HG03103 (cell line): ENCODE measurements around the gene VENTX.

Experiments
- ATAC-seq: cut with Tn5 transposase; IDR thresholded peaks from one replicate; pipeline ENCODE4 v1.9.1; 2021; ENCODE audit warnings: low read depth; ENCODE audit not compliant: unreplicated experiment

Gene VENTX

DNA sequence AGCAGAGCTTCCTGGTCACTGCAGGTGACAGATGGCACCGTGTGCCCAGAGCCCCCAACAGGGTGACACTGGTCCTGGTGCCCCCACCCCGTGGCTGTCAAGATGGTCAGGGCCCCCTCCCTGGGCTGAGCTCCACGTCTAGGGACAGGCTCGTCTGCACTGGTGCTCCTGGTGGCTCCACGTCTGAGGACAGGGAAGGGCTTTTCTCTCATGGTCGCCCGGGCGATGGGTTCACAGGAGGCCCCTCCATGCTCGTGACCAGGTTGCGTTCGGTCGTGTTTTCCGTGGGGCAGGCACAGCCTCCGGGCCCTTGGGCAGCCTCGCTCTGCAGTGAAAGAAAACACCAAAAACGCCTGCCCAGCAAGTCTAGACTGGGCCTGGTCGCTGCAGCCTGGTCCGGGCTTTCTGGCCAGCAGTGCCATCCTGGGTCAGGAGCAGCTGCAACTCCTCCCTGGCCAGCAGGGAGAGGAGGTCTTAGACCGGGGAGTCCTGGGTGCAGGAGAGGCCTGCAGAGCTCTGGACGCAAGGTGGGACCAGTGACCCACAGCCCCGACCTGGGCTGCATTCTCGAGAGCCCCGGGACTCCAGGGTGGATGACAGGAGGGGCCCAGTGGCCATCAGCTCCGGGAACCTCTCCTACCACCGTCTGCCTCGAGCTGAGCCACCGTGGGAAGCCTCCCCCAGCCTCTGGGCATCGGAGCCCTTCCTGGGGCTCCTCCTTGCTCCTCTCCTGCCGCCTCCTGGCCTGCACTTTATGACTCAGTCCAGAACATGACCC, 35.5 kb upstream of the VENTX start:
- ATAC-seq, result no peak

DNA sequence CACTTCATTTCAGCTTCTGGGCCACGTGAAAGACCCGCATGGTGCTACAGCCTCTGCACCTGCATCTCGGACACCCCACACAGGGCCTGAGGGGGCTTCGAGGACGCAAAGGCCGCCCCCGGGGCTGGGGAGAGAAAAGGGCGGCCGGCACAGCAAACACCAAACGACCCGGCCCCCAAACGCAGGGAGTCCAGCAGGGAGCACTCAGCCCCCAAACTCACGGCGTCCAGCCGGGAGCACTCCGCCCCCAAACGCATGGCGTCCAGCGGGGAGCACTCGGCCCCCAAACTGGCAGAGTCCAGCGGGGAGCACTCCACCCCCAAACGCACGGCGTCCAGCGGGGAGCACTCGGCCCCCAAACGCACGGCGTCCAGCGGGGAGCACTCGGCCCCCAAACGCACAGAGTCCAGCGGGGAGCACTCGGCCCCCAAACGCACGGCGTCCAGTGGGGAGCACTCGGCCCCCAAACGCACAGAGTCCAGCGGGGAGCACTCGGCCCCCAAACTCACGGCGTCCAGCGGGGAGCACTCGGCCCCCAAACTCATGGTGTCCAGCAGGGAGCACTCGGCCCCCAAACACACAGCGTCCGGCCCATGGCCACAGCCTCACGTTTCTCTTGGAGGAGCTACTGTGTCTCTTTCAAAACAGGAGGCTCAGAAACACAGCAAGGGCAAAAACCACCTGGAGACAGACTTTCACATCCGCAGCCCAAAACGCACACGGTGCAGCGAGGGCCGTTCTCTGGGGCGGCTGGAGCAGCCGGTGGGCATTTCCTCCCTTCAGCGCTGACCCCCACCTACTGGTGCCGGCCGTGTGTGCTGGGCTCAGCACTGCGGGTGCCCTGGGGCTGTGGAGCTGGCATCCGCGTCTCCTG, 34.6 kb upstream of the VENTX start:
- no peak for ATAC-seq

DNA sequence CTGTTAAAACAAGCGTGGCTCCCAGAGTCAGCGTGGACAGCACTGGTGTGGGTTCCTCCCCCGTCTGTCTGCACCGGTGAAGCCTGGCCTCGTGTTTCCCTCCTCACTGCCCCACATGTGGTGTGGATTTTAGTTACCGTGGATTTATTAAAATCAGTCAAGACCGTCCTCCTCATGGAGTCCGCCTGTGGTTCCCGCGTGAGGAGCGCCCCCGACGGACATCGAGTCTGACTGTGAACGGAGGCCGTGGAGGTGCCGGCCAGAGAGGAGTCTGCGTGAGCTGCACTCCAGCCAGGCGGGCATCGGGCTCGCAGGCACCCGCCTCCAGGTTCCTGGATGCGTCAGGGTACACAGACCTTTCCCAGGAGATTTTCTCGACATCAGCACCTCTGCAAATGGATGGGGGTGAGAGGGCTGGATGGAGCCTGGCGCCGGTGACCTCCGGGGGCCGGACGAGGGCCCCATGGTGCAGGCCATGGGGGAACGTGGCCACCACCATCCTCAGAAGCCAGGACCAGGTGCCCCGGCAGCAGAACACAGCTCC, 33.9 kb upstream of the VENTX start:
- no peak for ATAC-seq

DNA sequence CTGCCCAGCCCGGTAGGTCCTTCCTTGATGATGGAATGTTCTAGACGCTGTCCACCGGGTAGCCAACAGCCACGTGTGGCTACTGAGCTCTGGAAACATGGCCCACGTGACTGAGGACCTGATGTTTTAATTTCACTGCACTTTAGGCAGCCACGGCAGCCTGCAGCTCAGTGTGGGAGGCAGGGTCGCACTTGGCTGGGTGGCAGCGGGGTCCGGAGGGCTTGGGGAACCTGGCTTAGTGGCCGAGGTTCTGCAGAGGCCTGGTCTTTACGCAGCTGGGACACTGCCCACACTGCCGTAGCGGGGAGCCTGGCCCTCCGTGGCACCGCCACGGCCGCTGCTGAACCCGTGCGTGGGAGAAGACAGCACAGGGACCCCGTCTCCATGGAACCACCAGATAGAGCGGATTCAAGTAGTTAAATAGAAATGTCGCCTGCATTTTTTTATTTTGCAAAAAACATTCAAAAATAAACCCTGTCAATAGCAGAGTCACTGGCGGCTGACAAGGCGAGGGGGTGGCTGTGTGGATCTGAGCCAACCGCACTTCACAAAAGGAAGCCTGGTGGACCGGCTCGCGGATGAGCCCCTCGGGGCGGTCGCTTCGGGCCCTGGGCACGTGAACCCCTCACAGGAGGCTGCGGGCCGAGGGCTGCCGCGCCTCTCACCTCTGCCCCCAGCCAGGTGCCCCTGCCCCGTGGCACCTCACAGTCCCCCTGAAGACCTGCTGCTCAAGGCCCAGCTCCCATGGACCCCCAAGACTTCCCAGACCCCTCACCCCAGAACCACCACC, 33.2 kb upstream of the VENTX start:
- no peak for ATAC-seq

DNA sequence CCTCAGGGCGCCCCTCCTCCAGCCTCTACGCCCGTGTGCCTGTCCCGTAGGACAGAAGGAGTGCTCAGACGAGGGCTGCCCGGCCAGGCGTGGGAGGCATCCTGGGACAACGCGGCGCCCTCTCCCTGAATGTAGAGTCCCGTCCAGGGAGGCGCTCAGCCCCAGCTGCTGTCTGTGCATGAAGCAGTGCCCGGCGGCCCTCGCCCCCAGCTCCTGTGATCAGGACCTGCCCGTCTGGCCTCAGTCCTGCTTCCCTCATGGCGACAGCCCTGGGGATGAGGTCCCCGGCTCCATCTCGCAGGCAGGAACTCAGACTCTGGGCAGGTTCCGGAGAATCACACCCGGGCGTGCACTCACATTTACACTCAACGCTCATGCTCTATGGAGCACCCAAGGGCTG, 32.5 kb upstream of the VENTX start:
- no peak for ATAC-seq

DNA sequence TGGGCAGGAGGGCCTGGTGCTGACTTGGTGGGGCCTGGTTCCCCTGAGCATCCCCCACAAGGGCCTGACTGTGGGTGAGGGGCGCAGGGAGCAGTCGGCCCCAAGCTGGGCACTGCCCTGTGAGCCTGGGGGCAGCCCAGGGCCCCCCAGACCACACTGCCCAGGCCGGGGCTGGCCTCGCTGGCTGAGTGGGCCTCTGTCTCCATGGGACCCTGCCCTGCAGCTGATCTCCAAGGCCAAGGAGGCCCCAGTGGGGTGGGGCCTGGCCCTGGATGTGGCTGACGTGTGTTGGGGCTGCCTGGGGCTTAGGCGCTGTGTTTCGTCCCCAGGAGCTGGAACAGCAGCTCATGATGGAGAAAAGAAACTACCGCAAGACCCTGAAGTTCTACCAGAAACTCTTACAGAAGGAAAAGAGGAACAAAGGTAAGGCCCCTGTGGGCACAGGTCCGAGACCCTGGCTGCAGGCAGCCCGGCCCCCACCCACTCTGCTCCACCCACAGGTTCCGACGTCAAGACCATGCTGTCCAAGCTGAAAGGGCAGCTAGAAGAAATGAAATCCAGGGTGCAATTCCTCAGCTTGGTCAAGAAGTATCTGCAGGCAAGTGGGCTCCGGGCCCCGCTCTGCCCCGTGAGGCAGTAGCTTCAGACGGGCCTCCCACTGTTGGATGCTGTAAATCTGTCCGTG, 31.2 kb upstream of the VENTX start:
- no peak for ATAC-seq

DNA sequence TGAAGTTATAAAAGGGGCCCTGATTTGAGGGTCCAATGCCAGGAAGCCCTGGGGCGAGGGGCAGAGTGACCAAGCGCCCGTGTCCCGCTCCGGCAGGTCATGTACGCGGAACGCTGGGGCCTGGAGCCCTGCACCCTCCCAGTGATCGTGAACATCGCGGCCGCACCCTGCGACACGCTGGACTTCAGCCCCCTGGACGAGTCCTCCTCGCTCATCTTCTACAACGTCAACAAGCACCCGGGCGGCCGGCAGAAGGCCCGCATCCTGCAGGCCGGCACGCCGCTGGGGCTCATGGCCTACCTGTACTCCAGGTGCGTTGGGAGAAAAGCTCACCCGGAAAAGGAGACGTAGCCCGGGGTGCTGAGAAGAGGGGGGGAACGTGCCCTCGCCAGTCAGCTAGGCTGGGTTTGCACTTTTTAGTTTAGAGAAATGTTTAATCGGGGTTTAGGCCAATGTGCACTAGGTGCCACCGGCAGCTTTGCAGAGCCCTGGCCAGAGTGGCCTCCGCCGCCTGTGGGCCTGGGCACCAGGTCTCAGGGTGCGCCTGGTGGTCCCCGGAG, 30.5 kb upstream of the VENTX start:
- ATAC-seq, result no peak

DNA sequence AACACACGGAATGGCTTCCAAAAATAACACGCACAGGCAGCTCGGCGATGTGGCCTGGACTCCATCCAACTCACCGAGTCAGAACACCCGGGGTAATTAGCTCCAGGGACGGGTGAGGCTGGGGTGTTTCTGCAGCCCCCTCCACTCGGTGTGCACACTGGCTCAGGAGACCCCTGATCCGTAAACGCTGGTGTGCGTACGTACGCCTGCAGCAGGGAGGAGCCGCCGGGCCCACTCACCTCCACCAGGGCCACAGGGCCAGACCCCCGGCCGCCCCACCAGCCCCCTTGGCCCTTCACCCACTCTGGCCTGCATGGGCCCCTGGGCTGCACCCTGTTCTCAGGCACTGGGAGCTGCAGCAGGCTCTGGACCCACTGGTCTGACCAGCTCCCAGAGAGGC, 30.0 kb upstream of the VENTX start:
- ATAC-seq, result no peak

DNA sequence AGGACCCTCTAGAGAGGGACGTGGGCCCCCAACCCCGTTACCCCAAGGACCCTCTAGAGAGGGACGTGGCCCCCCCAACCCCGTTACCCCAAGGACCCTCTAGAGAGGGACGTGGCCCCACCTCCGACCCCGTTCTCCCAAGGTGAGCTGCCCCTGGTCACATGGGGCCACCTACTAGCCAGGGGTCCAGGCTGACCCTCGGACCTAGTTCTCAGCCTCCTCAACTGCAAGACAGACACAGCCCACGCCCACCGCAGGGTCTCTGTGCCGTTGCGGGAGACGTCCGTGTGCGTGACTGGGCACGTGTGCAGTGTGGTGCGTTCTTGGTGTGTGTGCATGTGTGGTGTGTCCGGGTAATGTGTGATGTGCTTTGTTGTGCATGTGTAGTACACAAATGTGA, 29.2 kb upstream of the VENTX start:
- no peak for ATAC-seq

DNA sequence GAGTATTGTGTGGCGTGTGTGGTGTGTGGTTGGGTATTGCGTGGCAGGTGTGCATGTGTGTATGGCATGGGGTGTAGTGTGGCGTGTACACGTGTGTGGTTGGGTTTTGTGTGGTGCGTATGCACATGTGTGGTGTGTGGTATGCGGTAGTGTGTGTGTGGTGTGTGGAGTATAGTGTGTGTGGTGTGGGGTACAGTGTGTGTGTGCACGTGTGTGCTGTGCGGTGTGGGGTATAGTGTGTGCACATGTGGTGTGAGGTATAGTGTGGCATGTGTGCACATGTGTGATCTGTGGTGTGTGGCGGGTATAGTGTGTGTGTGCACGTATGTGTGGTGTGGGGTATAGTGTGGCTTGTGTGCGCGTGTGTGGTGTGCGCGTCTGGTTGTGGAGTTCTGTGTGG, 28.5 kb upstream of the VENTX start:
- ATAC-seq, result no peak

DNA sequence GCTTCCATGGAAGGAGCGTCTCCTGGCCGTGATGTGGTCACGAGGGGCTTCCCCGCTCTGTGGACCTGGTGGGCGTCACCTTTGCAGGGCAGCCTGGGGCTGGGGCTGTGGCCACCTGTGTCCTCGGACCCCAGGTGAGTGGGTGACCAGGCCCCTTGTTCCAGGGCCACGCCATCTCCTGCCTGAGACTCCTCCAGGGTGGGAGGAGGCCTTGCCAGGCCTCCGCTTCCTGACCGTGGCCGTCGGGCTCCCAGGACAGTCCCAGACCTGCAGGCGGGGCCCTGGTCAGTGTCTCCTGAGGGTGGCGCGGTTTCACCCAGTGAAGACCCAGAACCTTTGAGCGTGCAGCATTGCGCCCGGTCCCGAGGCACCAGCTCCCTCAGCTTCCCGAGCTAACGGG, 28.0 kb upstream of the VENTX start:
- no peak for ATAC-seq

DNA sequence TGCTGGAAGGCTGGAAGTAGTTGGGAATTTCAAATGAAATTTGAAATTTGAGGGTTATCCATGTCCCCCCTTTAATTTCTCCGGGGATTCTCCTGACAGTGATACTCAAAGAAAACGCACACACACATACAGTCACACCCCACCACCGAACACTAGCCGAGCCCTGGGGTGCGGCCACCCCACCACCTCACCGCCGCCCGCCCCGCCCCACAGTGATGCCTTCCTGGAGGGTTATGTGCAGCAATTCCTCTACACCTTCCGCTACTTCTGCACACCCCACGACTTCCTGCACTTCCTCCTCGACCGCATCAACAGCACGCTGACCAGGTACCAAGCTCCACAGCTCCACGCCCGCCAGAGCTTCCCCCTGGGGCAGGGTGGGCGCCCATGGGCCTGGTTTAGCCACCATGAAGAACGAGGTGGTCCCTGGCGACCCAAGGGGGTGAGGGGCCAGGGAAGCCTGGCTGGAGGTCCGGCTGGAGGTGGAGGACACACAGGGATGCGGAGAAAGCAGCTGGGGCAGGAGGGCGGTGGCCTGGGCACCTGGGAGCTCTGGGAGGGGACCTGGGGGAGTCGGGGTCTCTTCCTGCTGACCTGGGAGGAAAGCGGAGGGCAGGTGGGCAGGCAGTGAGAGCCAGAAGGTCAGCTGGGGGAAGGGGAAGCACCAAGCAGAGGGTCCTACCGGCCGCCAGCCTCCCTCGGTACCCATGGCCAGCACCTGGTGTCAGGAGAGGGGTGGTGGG, 27.1 kb upstream of the VENTX start:
- ATAC-seq, result no peak

DNA sequence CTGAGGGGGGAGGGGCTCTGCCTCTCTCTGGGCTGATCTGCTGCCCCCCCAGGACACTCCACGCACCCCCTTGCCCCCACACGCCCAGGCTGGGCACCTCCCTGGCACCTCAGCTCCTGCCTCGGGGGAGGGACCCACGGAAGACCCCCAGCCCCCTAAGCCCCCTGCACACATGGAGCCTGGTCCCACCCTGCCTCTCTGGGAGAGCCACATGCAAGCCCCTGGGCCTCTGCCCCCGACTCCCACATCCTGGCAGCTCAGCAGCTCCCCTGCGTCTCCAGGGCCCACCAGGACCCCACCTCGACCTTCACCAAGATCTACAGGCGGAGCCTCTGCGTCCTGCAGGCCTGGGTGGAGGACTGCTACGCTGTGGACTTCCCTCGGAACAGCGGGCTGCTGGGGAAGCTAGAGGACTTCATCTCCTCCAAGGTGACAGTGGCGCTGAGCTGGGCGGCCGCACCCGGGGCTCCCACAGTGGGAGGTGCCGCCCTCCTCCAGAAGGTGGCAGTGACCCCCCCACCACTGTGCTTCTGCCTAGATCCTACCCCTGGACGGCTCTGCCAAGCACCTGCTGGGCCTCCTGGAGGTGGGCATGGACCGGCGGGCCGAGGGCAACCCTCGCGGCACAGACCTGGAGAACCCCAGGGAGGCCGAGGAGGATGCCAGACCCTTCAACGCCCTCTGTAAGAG, 26.4 kb upstream of the VENTX start:
- no peak for ATAC-seq

DNA sequence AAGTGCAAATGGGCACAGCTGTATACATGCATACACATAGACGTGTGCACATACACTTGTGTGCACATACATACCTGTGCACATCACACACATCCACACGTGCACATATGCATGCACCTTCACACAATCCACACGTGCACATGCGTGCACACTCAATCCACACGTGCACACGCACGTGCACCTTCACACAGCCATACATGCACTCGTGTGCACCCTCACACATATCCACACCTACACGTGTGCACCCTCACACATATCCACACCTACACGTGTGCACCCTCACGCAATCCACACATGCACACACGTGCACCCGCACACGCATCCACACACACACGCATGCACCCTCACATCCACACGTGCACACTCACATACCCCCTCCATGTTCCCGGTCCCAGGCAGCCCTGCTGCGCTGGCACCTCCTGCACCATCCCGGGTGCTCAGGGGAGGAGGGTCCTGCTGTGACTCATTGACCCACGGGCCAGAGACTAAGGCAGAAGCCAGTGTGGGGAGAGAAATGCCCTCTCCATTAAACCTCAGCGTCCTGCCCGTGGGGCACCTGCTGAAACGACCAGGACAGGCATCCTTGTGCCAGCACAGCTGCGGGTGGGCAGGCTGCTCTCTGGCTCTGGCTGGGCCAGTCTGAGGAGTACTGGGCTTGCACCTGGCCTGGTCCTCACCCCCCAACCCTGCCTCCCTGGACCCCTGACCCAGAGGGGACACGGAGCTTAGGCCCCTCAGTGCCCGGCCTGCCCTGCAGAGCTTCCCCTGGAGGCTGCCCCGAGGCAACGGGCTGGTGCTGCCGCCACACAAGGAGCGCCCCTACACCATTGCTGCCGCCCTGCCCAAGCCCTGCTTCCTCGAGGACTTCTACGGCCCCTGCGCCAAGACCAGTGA, 25.4 kb upstream of the VENTX start:
- ATAC-seq, result no peak

DNA sequence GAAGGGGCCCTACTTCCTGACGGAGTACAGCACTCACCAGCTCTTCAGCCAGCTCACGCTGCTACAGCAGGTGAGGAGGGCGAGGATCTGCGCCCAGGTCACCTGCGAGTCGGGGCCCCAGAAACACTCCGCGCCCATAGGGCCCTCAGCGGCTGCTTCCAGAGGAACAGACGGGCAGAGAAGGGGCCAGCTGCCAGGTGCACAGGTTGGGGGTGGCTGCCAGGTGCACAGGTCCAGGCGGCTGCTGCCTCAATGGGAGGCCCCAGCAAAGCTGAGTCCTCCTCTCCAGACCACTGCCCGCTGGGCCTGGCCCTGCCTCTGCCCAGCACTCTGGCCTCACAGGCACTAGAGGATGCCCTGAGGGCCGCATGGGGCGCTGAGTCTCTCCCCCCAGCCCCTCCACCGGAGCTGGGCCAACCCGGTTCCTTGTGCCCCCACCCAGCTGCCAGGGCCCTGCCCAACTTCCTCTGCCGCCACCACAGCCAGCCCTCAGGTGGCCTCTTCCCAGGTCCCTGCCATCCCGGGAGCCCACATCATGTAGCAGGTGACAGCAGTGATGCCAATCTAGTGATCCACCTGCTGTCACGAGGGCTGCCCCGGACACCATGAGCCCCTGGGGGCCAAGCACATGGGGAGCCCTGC, 24.7 kb upstream of the VENTX start:
- no peak for ATAC-seq

DNA sequence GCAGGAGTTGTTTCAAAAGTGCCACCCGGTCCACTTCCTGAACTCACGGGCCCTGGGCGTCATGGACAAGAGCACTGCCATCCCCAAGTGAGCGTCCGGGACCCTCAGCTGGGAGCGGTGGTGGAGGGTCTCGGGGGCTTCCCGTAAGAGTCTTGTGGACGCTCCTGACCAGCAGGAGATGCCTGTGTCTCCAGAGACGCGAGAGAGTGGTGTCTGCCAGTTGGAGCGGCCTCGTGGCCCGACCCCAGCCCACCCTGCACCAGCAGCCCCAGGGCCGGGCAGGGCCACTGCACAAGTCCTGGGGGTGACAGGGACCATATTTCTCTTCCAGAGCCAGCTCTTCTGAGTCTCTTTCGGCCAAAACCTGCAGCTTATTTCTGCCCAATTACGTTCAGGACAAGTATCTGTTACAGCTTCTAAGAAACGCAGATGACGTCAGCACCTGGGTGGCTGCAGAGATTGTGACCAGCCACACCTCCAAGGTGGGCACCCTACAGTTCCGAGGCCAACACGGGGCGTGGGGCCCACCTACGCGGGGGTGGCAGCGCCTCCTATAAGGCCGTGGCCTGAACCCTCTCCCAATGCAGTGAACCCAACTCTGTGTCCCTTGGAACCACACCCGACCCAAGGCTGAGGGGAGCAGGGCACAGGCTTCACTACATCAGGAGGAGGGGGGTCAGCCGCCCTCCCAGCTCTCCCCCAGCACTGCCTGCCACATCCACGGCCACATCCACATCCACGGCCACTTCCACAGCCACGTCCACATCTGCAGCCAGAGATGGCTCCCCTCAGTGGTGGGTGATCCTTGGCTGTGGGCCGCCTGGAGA, 23.8 kb upstream of the VENTX start:
- no peak for ATAC-seq
